ENCODE data around the gene IGFALS. TPM values are rescaled to one million over a fixed set of nuclear protein-coding genes. Genes with fewer than 3 reads are reported as not detected.

IGFALS gene
- not detected for polyA plus RNA-seq (2013, experiment 1 of 4)
- not detected for polyA plus RNA-seq (2013, experiment 2 of 4)
- polyA plus RNA-seq (2013, experiment 3 of 4): not detected
- polyA plus RNA-seq (2013, experiment 4 of 4): 0.16 TPM

DNA sequence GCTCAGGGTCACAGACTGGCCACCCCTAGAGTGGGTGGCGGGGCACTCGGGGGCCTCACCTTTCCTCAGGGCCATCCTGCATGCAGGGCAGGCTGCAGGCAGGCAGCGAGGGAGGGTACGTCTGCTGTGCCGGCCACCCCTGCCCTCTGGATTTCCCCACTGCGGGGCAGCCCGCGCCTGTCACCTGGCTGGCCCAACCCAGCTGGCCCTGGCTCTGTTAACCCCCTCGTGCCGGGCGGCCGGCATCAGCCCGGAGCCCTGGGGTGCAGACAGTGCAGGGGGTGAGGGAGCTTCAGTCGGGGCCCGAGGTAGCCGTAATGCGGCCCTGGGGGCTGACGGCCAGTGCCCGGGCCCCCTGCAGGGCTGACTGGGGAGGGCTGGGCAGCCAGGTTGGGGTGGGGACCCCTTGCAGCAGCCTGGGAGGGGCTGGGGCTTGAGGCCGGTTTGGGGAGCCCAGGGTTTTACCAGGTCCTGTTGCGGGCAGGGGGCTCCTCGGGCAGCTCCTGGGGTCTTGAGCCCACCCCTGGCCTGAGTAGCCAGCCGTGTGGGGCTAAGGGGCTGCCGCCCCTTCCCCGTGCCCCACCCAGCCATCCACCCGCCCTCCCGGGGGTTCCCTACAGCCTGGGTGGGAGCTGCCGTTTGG lies at the start of gene IGFALS:
Gene IGFALS, minus strand, starts transcription at position 128 of the 643 bp plus-strand sequence. Its CDS starts 53 bp downstream, at position 75.
- Histone ChIP-seq H3K9me3 (ENCODE audit: control insufficient read depth, low read length) (no peaks in the 10 kb centered on the region), H3K4me1 (ENCODE audit: control insufficient read depth, insufficient read depth, low read length) (no peaks in the 10 kb centered on the region), H3K27ac (ENCODE audit: insufficient read depth, low read depth, low read length, poor library complexity, severe bottlenecking) (no peak within 1 kb of the TSS), H3K27me3 (ENCODE audit: control insufficient read depth, insufficient read depth, low read length, poor library complexity, severe bottlenecking) (no peaks in the 10 kb centered on the region), H3K36me3 (ENCODE audit: control insufficient read depth, insufficient read depth, low read length) (peaks cover 3% of the 10 kb centered on the region), H3K4me3 (ENCODE audit: insufficient read depth, low read depth, low read length) (no peak within 1 kb of the TSS)
- WGBS, 2 experiments: 87 to 91% methylated on average over 28 of the region's 28 CpGs

DNA sequence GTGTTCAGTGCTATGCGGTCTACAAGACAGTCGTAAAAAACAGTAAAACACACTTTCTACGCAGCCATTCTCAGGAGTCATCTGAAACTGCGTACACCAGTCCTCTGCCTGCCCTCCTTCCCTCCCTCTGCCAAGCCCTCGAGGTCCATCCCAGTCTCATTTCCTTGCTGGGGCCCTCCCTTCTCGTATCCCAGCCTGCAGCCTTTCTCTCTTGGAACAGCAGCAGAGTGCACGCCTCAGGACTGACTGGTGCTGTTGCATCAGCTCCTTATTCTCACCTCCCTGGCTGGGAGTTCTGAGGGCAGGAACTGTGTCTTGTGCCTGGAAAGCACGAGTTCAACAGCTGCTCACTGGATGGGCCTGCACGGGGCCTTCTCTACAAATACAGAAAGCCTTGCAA lies 46.0 kb upstream of the IGFALS start:
- no peaks in the 10 kb centered on the region for H3K27me3 ChIP-seq (ENCODE audit: control insufficient read depth, insufficient read depth, low read length, poor library complexity, severe bottlenecking)
- no peak overlapping the region for H3K4me3 ChIP-seq (ENCODE audit: insufficient read depth, low read depth, low read length)
- H3K36me3 ChIP-seq (ENCODE audit: control insufficient read depth, insufficient read depth, low read length): no peaks in the 10 kb centered on the region
- no peaks in the 10 kb centered on the region for H3K9me3 ChIP-seq (ENCODE audit: control insufficient read depth, low read length)
- H3K27ac ChIP-seq (ENCODE audit: insufficient read depth, low read depth, low read length, poor library complexity, severe bottlenecking): no peak overlapping the region
- no peaks in the 10 kb centered on the region for H3K4me1 ChIP-seq (ENCODE audit: control insufficient read depth, insufficient read depth, low read length)
- WGBS, 2 experiments: 75 to 79% methylated on average over 9 of the region's 9 CpGs

DNA sequence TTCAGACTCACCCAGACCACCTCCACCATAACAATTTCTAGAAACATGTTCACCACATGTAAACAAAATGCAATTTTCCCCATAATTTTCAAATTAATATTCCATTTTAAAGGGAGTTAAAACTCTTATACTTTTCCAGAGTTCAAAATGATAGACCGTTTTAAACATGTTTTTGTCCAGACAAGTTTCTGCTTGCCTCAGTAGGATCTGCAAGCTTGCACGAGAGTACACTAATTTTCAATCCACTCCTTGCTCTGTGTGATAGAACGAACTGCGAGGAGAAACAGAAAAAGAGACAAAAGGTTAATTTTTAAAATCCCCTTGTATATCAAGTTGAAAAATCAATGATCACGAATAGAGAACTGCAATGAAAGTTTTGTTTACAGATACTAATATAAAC lies 40.6 kb upstream of the IGFALS start:
- Histone ChIP-seq H3K4me1 (ENCODE audit: control insufficient read depth, insufficient read depth, low read length) (no peaks in the 10 kb centered on the region), H3K27me3 (ENCODE audit: control insufficient read depth, insufficient read depth, low read length, poor library complexity, severe bottlenecking) (no peaks in the 10 kb centered on the region), H3K27ac (ENCODE audit: insufficient read depth, low read depth, low read length, poor library complexity, severe bottlenecking) (no peak overlapping the region), H3K36me3 (ENCODE audit: control insufficient read depth, insufficient read depth, low read length) (no peaks in the 10 kb centered on the region), H3K9me3 (ENCODE audit: control insufficient read depth, low read length) (no peaks in the 10 kb centered on the region), H3K4me3 (ENCODE audit: insufficient read depth, low read depth, low read length) (no peak overlapping the region)
- 80 to 91% methylated on average over 4 to 5 of the region's 5 CpGs for WGBS, 2 experiments

DNA sequence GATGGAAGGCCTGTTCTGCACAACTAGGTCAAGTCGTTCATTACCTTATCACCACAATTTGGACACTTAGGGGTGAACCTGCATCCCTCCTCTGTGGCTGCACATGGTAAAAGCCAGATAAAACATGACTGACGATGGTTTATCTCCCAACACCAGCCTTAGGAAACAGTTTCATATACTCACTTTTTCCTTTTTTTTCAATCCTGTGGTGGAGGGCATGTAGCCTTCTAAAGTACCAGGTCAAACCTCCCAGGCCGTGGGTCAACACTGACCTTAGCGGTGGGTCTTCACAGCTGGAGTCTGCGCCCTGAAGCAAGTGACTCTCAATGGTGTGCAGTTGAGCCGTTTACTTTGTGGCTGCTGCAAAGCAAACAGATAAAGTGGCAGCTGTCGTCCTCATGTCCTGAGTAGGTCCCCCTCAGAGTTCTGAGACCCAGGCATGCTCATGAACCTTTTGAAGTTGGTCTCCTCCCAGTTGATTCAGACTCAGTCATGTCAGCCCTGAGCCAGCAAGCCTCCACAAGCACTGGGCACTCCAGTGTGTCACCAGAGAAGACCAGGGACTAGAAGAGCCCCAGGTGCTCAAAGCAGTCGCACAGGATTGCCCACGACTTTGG lies 39.4 kb upstream of the IGFALS start:
- H3K9me3 ChIP-seq (ENCODE audit: control insufficient read depth, low read length): no peaks in the 10 kb centered on the region
- no peak overlapping the region for H3K4me3 ChIP-seq (ENCODE audit: insufficient read depth, low read depth, low read length)
- no peaks in the 10 kb centered on the region for H3K27me3 ChIP-seq (ENCODE audit: control insufficient read depth, insufficient read depth, low read length, poor library complexity, severe bottlenecking)
- 84 to 86% methylated on average over 9 of the region's 9 CpGs for WGBS, 2 experiments
- peaks cover 6% of the 10 kb centered on the region for H3K4me1 ChIP-seq (ENCODE audit: control insufficient read depth, insufficient read depth, low read length)
- H3K36me3 ChIP-seq (ENCODE audit: control insufficient read depth, insufficient read depth, low read length): no peaks in the 10 kb centered on the region
- no peak overlapping the region for H3K27ac ChIP-seq (ENCODE audit: insufficient read depth, low read depth, low read length, poor library complexity, severe bottlenecking)

DNA sequence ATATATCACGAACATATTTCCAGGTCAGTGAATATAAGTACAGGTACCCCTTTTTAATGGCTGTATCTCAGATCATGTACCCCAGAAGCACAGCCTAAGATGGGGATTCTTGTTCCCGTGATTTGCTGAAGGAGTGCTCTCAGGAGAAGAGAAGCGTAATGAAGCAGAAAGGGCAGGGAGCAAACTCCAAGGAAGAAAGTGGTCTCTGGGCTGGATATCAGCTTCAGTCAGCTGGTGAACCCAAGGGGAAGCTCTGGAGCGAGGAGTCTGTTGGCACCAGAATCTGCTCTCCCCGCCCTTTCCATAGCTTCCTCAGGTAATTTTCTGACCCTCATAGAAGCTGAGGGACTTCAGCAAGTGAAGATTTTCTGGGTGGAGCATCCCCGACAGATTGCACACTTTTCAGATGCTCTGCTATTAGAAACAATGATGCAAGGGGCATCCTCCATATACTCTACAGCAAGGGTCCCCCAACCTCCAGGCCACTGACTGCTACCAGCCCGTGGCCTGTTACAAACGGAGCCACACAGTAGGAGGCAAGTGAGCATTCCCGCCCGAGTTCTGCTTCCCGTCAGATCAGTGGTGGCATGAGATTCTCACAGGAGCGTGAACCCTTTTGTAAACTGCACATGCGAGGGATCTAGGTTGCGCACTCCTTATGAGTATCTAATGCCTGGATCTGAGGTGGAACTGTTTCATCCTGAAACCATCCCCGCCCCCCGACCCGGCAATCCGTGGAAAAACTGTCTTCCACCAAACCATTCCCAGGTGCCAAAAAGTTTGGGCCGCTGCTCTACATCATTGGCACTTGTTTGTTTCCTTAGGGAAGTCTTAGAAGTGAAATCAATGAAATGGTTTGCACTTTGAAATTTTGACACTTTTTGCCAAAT lies 37.9 kb upstream of the IGFALS start:
- Histone ChIP-seq H3K36me3 (ENCODE audit: control insufficient read depth, insufficient read depth, low read length) (no peaks in the 10 kb centered on the region), H3K4me1 (ENCODE audit: control insufficient read depth, insufficient read depth, low read length) (peaks cover 6% of the 10 kb centered on the region), H3K4me3 (ENCODE audit: insufficient read depth, low read depth, low read length) (no peak overlapping the region), H3K27ac (ENCODE audit: insufficient read depth, low read depth, low read length, poor library complexity, severe bottlenecking) (no peak overlapping the region), H3K27me3 (ENCODE audit: control insufficient read depth, insufficient read depth, low read length, poor library complexity, severe bottlenecking) (no peaks in the 10 kb centered on the region), H3K9me3 (ENCODE audit: control insufficient read depth, low read length) (no peaks in the 10 kb centered on the region)
- WGBS, 2 experiments: 89 to 92% methylated on average over 19 of the region's 19 CpGs

DNA sequence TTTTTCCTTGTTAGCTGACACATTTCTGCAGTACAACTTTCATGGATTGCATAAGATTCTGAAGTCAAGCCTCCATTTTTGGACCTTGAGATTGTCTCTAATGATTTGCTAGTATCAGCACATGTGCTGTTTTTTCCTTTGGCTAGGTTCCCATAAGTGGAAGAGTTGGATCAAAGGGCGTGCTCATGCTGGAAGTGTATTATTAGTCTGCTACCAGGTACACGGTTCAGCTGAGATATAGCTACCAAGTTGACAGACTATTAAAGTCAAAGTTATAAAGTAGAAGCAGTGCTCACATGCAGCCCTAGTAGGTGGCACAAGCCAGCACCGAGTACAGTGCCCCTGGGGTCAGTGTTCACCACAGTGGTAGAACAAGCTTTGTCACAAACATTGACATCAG lies 36.7 kb upstream of the IGFALS start:
- Histone ChIP-seq H3K27ac (ENCODE audit: insufficient read depth, low read depth, low read length, poor library complexity, severe bottlenecking) (no peak overlapping the region), H3K36me3 (ENCODE audit: control insufficient read depth, insufficient read depth, low read length) (no peaks in the 10 kb centered on the region), H3K27me3 (ENCODE audit: control insufficient read depth, insufficient read depth, low read length, poor library complexity, severe bottlenecking) (peaks cover 6% of the 10 kb centered on the region), H3K9me3 (ENCODE audit: control insufficient read depth, low read length) (no peaks in the 10 kb centered on the region), H3K4me1 (ENCODE audit: control insufficient read depth, insufficient read depth, low read length) (peaks cover 12% of the 10 kb centered on the region), H3K4me3 (ENCODE audit: insufficient read depth, low read depth, low read length) (no peak overlapping the region)
- WGBS, 2 experiments: 88 to 96% methylated on average over 3 of the region's 3 CpGs

DNA sequence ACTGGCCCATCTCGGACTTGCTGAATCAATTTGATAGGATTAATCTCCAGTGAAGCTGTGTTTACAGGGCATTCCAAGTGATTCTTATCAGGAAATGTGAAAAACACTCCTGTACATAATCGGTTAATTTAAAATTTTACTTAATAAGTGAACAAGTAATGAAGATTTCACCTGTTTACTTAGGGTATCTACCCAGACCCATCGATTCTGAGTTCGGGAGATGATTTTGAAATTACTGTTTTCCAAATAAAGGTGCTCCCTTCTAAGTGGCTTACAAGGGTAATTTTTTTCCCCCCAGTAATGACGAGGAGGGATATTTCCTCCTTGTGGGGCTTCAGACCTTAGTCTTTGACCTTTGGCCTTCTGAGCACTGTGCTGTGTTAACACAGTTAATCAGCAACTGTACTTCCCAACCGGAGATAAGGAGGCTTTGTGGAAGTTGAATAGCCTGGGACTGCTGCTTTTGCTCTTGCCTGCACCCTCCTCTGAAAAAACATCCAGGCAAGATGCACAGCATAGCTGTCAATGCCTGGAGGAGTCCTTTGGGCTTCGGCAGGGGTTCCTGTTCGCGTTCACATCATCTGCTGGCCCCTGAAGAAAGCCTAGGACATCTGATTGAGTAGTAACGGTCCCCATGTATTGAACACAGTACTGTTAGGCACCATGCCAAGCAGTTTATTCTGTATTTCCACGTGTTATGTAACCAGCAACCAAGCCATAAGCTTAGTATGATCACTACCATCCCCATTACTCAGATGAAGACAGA lies 35.3 kb upstream of the IGFALS start:
- whole genome bisulfite sequencing, 2 experiments: 92 to 94% methylated on average over 10 to 11 of the region's 11 CpGs
- Histone ChIP-seq H3K36me3 (ENCODE audit: control insufficient read depth, insufficient read depth, low read length) (no peaks in the 10 kb centered on the region), H3K27me3 (ENCODE audit: control insufficient read depth, insufficient read depth, low read length, poor library complexity, severe bottlenecking) (peaks cover 6% of the 10 kb centered on the region), H3K27ac (ENCODE audit: insufficient read depth, low read depth, low read length, poor library complexity, severe bottlenecking) (no peak overlapping the region), H3K4me3 (ENCODE audit: insufficient read depth, low read depth, low read length) (peak overlapping the region; percentile 6), H3K9me3 (ENCODE audit: control insufficient read depth, low read length) (no peaks in the 10 kb centered on the region), H3K4me1 (ENCODE audit: control insufficient read depth, insufficient read depth, low read length) (peaks cover 13% of the 10 kb centered on the region)

DNA sequence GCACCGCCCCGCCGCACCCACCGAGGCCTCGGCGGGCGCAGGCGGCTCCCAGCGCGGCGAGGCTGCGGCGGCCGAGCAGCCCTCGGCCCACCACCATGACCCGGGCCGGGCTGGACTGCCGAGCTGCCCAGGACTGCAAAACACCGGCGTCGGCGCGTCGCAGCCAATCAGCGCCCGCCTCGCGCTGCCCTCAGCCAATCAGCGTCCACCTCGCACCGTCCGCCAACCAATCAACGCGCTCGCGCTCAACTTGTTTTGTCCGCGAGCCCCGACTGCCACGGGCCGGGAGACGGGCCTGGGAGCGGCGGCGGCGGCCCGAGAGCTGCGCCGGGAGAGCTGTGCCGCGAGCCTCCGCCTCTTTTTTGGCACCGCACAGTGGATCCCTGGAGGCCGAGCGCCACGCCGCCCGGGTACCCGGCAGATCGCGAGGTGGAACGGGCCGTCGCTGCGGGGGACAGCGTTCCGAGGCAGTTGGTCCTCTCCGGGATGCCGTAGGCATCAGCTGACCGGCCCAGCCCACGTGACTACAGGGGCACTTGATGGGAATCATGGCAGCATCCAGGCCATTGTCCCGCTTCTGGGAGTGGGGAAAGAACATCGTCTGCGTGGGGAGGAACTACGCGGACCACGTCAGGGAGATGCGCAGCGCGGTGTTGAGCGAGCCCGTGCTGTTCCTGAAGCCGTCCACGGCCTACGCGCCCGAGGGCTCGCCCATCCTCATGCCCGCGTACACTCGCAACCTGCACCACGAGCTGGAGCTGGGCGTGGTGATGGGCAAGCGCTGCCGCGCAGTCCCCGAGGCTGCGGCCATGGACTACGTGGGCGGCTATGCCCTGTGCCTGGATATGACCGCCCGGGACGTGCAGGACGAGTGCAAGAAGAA lies 33.4 kb upstream of the IGFALS start, which contains the start of the genes FAHD1 and HAGH:
Gene FAHD1, plus strand, starts transcription at position 516 of the 883 bp plus-strand sequence. Its CDS starts 33 bp downstream, at position 549.
Gene HAGH, minus strand, starts transcription at position 135 of the 883 bp plus-strand sequence. Its CDS starts 38 bp downstream, at position 97.
- Histone ChIP-seq H3K27ac (ENCODE audit: insufficient read depth, low read depth, low read length, poor library complexity, severe bottlenecking) (peak within 1 kb of the TSS; percentile 67), H3K4me3 (ENCODE audit: insufficient read depth, low read depth, low read length) (peak within 1 kb of the TSS; percentile 91), H3K4me1 (ENCODE audit: control insufficient read depth, insufficient read depth, low read length) (peaks cover 13% of the 10 kb centered on the region), H3K9me3 (ENCODE audit: control insufficient read depth, low read length) (no peaks in the 10 kb centered on the region), H3K27me3 (ENCODE audit: control insufficient read depth, insufficient read depth, low read length, poor library complexity, severe bottlenecking) (peaks cover 6% of the 10 kb centered on the region), H3K36me3 (ENCODE audit: control insufficient read depth, insufficient read depth, low read length) (no peaks in the 10 kb centered on the region)
- 0% methylated on average over 104 of the region's 104 CpGs for WGBS, 2 experiments

All from ectodermal cell (in vitro differentiated cells).